Vagina (tissue), 2 donors: Measurements from ENCODE around the gene PDE8A.

Source experiments
- POLR2AphosphoS5 ChIP-seq, 2 donors: sonication (generic); formaldehyde crosslinking; IDR thresholded peaks; one replicate each; pipeline ENCODE4 v1.9.0; 2017; ENCODE audit warnings: antibody characterized with exemption in 2 of 2, mild to moderate bottlenecking in 2 of 2, low read depth in 1 of 2; ENCODE audit not compliant: insufficient read depth in 1 of 2
- TF ChIP-seq, protein P1 (sequence below), 3 experiments: fragments of 450-650 bp in 2 of 3; fragments of 200-600 bp in 1 of 3; sonication (generic) in 1 of 3; IDR thresholded peaks; one replicate each; pipeline ENCODE4 v1.5.1; 2017 to 2019; ENCODE audit warnings: antibody characterized with exemption in 3 of 3, mild to moderate bottlenecking in 2 of 3, moderate library complexity in 2 of 3

DNA sequence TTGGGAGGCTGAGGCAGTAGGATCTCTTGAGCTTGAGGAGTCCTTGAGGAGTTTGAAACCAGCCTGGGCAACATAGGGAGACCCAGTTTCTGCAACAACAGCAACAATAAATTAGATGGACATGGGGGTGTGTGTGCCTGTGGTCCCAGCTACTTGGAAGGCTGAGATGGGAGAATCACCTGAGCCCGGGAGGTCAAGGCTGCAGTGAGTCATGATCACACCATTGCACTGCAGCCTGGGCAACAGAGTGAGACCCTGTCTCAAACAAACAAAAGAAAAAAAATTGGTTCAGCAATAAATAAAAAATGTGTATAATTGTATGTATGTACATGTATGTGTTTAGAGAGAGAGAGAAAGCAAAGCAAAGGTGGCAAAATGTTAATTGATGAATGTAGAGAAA is 83.1 kb downstream of the PDE8A start:
- TF ChIP-seq POLR2AphosphoS5 (IDR thresholded peaks at IDR 0.05; ENCODE audit: insufficient read depth in 1 of 2, low read depth in 1 of 2) = no peak
- TF ChIP-seq, protein P1, sequence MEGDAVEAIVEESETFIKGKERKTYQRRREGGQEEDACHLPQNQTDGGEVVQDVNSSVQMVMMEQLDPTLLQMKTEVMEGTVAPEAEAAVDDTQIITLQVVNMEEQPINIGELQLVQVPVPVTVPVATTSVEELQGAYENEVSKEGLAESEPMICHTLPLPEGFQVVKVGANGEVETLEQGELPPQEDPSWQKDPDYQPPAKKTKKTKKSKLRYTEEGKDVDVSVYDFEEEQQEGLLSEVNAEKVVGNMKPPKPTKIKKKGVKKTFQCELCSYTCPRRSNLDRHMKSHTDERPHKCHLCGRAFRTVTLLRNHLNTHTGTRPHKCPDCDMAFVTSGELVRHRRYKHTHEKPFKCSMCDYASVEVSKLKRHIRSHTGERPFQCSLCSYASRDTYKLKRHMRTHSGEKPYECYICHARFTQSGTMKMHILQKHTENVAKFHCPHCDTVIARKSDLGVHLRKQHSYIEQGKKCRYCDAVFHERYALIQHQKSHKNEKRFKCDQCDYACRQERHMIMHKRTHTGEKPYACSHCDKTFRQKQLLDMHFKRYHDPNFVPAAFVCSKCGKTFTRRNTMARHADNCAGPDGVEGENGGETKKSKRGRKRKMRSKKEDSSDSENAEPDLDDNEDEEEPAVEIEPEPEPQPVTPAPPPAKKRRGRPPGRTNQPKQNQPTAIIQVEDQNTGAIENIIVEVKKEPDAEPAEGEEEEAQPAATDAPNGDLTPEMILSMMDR (IDR thresholded peaks at IDR 0.05) = no peak
